Astrocyte of the cerebellum (primary cell): ENCODE measurements around the gene THAP12.
"Not testable (repeated sequence)": the region's sequence is repeated elsewhere in the genome, so short reads cannot be mapped to it uniquely, and the experiment has no call there.

ENCODE experiments used
- DNase-seq: peaks from one replicate; pipeline ENCODE4 v3.0.0-alpha.2; 2011; ENCODE audit warnings: low read depth
- H3K4me3 ChIP-seq: 2 replicates; pipeline ENCODE4 v1.5.1; 2011; ENCODE audit warnings: mild to moderate bottlenecking, low read depth, low read length, moderate library complexity
- in situ Hi-C: cut with HindIII; loops from 2 replicates; pipeline ENCODE4 v1.10.0; 2017; ENCODE audit warnings: low sequenced_read_pairs
- TF ChIP-seq, protein P1 (sequence below): IDR thresholded peaks from 2 replicates; pipeline ENCODE4 v1.5.1; 2012; ENCODE audit warnings: low read length, low read depth, moderate library complexity, mild to moderate bottlenecking; ENCODE audit errors: missing control alignments

Gene THAP12

DNA sequence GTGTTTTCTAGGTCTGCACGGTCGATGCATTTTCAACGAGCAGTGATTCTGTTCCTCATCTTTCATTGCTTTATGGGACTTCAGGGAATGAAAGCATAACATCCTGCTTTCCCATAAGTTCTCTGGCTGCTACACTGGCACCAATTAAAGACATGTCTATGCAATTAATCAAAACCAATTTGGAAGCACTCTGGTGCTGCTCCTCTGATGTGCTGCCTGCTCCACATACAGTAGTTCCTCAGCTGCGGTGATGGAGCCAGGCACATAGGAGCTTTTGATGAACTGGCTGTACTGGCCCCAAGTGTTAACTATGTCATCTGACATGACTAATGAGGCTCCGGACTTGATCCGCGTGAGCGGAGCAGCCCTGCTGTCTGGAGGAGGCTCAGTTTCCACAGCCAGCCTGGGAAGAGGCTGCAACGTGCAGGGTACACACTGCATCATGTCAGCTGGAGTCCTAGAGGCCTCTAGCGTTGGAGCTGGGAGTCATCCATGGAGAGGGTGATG, 30.0 kb upstream of the THAP12 start:
- DNase-seq = no peak
- no peak overlapping the region for H3K4me3 ChIP-seq
- in situ Hi-C loops = no loop called here
- TF ChIP-seq, protein P1, sequence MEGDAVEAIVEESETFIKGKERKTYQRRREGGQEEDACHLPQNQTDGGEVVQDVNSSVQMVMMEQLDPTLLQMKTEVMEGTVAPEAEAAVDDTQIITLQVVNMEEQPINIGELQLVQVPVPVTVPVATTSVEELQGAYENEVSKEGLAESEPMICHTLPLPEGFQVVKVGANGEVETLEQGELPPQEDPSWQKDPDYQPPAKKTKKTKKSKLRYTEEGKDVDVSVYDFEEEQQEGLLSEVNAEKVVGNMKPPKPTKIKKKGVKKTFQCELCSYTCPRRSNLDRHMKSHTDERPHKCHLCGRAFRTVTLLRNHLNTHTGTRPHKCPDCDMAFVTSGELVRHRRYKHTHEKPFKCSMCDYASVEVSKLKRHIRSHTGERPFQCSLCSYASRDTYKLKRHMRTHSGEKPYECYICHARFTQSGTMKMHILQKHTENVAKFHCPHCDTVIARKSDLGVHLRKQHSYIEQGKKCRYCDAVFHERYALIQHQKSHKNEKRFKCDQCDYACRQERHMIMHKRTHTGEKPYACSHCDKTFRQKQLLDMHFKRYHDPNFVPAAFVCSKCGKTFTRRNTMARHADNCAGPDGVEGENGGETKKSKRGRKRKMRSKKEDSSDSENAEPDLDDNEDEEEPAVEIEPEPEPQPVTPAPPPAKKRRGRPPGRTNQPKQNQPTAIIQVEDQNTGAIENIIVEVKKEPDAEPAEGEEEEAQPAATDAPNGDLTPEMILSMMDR = no peak

DNA sequence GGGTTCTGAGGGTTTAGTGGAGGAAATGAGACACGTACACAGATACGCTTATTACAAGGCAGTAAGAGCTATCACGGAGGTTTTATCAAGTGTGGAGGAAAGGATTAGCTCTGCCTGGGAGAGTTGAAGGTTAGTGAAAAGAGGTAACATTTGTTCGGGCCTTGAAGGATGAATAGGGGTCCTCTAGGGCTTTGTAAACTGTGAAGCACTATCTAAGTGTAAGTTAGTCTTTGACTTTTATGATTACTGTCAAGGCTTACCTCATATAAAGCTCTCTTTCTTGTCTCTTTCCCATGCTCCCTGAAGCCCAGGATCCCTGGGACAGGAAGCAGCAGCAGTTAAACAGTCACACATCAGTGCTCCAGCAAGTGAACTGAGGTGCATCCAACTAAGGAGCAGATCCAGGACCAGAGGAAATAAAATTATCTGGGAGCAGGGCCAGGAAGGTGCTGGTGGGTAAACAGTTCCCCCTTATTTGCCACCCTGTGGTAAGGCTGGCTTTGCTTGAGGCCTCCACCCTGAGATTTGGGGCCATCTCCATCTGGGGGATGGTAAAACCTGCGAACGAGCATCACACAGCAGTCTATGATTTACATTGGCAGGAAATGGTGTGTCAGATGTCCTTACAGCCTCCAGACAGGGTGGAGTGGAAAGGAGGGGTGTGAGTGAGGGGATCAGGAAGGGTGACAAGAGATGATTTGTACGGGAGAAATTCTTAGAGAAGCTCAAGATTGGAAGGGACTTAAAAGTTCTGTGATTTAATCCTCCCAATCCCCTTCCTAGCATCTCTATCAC, 27.4 kb upstream of the THAP12 start:
- H3K4me3 ChIP-seq = no peak overlapping the region
- DNase-seq = no peak
- TF ChIP-seq, protein P1 = no peak
- in situ Hi-C loops = no loop called here

DNA sequence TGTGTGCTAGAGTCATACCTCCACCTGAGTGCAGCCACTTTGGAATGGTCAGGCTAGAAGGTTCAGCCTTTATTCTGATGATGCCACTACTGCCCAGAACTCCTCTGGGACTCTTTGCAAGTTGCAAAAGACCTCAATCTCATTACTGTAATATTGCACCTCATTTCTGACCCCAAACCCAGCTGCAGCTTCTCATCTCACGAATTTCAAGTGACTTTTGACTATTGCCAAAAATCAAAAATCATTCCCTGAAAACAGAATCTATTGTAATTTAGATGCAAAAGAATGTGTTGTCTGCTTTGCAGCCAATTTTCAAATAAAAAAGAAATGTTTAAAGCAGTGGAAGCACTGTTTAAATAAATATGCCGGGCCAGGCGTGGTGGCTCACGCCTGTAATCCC, 25.4 kb upstream of the THAP12 start:
- TF ChIP-seq, protein P1 = no peak
- DNase-seq = no peak
- in situ Hi-C loops = no loop called here
- H3K4me3 ChIP-seq = no peak overlapping the region

DNA sequence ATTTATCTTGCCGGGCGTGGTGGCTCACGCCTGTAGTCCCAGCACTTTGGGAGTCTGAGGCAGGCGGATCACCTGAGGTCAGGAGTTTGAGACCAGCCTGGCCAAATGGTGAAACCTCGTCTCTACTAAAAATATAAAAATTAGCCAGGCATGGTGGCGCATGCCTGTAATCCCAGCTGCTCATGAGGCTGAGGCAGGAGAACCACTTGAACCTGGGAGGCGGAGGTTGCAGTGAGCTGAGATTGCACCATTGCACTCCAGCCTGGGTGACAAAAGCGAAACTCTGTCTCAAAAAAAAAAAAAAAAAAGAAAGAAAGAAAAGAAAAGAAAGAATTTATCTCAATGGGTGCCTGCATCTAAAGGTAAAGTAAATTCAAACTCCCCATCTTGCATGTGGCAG, 20.6 kb upstream of the THAP12 start:
- DNase-seq, in situ Hi-C loops: not testable (repeated sequence)

DNA sequence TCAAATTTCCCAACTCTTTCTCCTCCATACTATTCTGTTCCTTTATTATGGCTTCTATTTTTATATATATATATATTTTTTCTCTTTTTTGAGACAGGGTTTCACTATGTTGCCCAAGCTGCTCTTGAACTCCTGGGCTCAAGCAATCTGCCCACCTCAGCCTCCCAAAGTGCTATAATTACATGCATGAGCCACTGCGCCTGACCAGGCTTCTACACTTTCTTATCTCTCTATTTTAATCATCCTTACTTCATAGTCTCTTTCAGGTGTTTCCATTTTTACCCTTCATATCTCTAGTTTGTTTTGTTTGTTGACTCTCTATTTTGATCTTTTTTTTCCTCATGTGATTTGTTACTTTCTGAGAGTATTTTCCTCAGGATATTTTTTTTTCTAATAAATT, 20.0 kb upstream of the THAP12 start:
- in situ Hi-C loops = no loop called here
- H3K4me3 ChIP-seq = no peak overlapping the region
- no peak for DNase-seq

More for the DNA sequence above, 20.6 kb upstream of the THAP12 start:
- H3K4me3 ChIP-seq = not testable (repeated sequence)

DNA sequence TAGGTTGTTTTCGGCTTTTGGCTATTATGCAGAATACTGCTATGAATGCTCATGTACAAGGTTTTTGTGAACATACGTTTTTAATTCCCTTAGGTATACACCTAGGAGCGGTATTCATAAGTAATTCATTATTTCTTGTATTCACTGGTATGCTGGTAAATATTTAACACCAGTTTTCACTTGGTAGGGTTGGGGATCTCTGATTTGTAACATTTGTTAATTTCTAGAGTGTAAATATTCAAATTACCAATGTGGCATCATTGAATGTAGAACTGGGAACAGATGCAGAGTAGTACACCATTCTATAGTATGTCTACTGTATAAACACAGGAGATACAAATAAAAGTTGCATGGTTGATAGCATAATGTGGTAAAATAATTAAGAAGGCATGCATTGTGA, 16.5 kb upstream of the THAP12 start:
- H3K4me3 ChIP-seq = no peak overlapping the region
- TF ChIP-seq, protein P1 = no peak
- in situ Hi-C loops = no loop called here
- DNase-seq = no peak

More for the DNA sequence above, 20.0 kb upstream of the THAP12 start:
- TF ChIP-seq, protein P1 = no peak

DNA sequence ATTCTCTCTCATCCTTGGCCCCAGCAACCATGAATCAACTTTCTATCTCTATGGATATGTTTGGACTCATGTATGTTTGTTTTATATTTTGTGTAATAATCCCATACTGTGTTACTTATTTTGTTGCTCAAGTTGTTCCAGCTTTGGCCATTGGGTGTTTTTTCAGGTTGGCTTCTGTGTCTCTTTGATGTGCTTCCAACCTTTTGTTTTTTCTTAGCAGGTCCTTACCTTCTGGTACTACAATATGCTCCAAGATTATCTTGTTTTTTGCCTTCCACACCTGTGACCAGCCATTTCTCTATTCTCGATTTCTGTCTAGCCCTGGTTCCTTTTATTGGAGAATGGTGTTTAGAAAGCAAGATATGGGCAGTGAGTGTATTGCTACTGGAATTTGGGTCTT, 14.4 kb upstream of the THAP12 start:
- no peak overlapping the region for H3K4me3 ChIP-seq
- in situ Hi-C loops = no loop called here
- no peak for DNase-seq
- TF ChIP-seq, protein P1 = no peak
